GM10847 (cell line): ENCODE results near the gene NR2E1.

Source experiments
- POLR2A ChIP-seq: IDR thresholded peaks from 2 replicates; pipeline ENCODE4 v1.6.1; 2011; ENCODE audit not compliant: insufficient read length; ENCODE audit errors: extremely low read depth

NR2E1 gene

GRCh38 chr6:108133594-108134179 is 32.1 kb upstream of the NR2E1 start:
- TF ChIP-seq POLR2A, result no peak

GRCh38 chr6:108134213-108134970 is 31.4 kb upstream of the NR2E1 start:
- no peak for TF ChIP-seq POLR2A

GRCh38 chr6:108142240-108142639 is 23.6 kb upstream of the NR2E1 start:
- no peak for TF ChIP-seq POLR2A

GRCh38 chr6:108145639-108146038 is 20.2 kb upstream of the NR2E1 start:
- TF ChIP-seq POLR2A, result no peak

GRCh38 chr6:108152446-108152845 is 13.4 kb upstream of the NR2E1 start:
- TF ChIP-seq POLR2A, result no peak

- no peak for TF ChIP-seq POLR2A
These were observed 9.5 kb upstream of the NR2E1 start for GRCh38 chr6:108156180-108156937.

GRCh38 chr6:108156938-108157233 is 8.9 kb upstream of the NR2E1 start:
- TF ChIP-seq POLR2A, result no peak

- no peak for TF ChIP-seq POLR2A
These were observed 8.4 kb upstream of the NR2E1 start for GRCh38 chr6:108157234-108157980.

GRCh38 chr6:108157981-108158525 is 7.8 kb upstream of the NR2E1 start:
- no peak for TF ChIP-seq POLR2A

- TF ChIP-seq POLR2A, result no peak
These were observed 5.8 kb upstream of the NR2E1 start for GRCh38 chr6:108159981-108160380.

- no peak for TF ChIP-seq POLR2A
These were observed 4.0 kb upstream of the NR2E1 start for GRCh38 chr6:108161724-108162282.

GRCh38 chr6:108163267-108163643 is 2.6 kb upstream of the NR2E1 start:
- no peak for TF ChIP-seq POLR2A

GRCh38 chr6:108163644-108164542 is 1.9 kb upstream of the NR2E1 start:
- TF ChIP-seq POLR2A, result no peak

- TF ChIP-seq POLR2A, result no peak
These were observed 1.3 kb upstream of the NR2E1 start for GRCh38 chr6:108164543-108164814.

- TF ChIP-seq POLR2A, result no peak
These were observed 761 bp upstream of the NR2E1 start for GRCh38 chr6:108164815-108165706.
